ENCODE measurements around the gene ZNF76.
A peak's percentile ranks its signal among the peaks of the same experiment; 100 is the strongest.

The ZNF76 gene

GRCh38 chr6:35330541-35331119 lies 71.1 kb downstream of the ZNF76 start:
- no peak for DNase-seq (ENCODE audit: low spot score)

- peak; percentile 74 for DNase-seq (ENCODE audit: low spot score)
Measured at GRCh38 chr6:35332074-35332887, 72.7 kb downstream of the ZNF76 start.

GRCh38 chr6:35341557-35341956 lies 82.0 kb downstream of the ZNF76 start:
- DNase-seq (ENCODE audit: low spot score), result no peak

GRCh38 chr6:35342258-35343091 lies 82.9 kb downstream of the ZNF76 start, which contains the start of gene PPARD:
PPARD (plus strand) TSS chr6:35342558; CDS start chr6:35411088, 68,530 bp downstream.
- peak; percentile 97 for DNase-seq (ENCODE audit: low spot score)

- DNase-seq (ENCODE audit: low spot score), result no peak
Measured at GRCh38 chr6:35343092-35343834, 83.7 kb downstream of the ZNF76 start.

GRCh38 chr6:35343835-35344550 lies 84.5 kb downstream of the ZNF76 start:
- DNase-seq (ENCODE audit: low spot score), result no peak

Data from CD4-positive, alpha-beta T cell treated with Interleukin-2 at 100 ng/mL for 4 hours (primary cell).